Trophoblast cell (in vitro differentiated cells and primary cell): ENCODE data around the gene THRB.

Experiments used
- DNase-seq, 2 donors: peaks; one replicate each; pipeline ENCODE4 v3.0.0-alpha.2; 2016
- H2AFZ ChIP-seq: 2 replicates; pipeline ENCODE4 v1.6.1; 2013; ENCODE audit warnings: low read length, moderate library complexity, mild to moderate bottlenecking; ENCODE audit not compliant: insufficient read depth, poor library complexity
- H2AK5ac ChIP-seq: 2 replicates; pipeline ENCODE4 v1.6.1; 2013; ENCODE audit warnings: mild to moderate bottlenecking, low read length
- H2BK120ac ChIP-seq: 2 replicates; pipeline ENCODE4 v1.6.1; 2013; ENCODE audit warnings: low read length, mild to moderate bottlenecking, moderate library complexity; ENCODE audit not compliant: insufficient read depth, poor library complexity
- H2BK12ac ChIP-seq: 2 replicates; pipeline ENCODE4 v1.6.1; 2013; ENCODE audit warnings: mild to moderate bottlenecking, low read length, moderate library complexity
- H2BK5ac ChIP-seq: 2 replicates; pipeline ENCODE4 v1.6.1; 2013; ENCODE audit warnings: low read length, low read depth, moderate library complexity, mild to moderate bottlenecking; ENCODE audit not compliant: poor library complexity
- H3K14ac ChIP-seq: 2 replicates; pipeline ENCODE4 v1.6.1; 2013; ENCODE audit warnings: mild to moderate bottlenecking, low read length
- H3K18ac ChIP-seq: 2 replicates; pipeline ENCODE4 v1.6.1; 2013; ENCODE audit warnings: mild to moderate bottlenecking, low read length
- H3K23ac ChIP-seq: 2 replicates; pipeline ENCODE4 v1.6.1; 2013; ENCODE audit warnings: low read length
- H3K27ac ChIP-seq: 2 replicates; pipeline ENCODE4 v1.5.1; 2013; ENCODE audit warnings: low read depth, mild to moderate bottlenecking, inconsistent platforms, low read length, moderate library complexity
- H3K27me3 ChIP-seq: 2 replicates; pipeline ENCODE4 v1.6.1; 2013; ENCODE audit warnings: inconsistent platforms, mild to moderate bottlenecking, low read length, moderate library complexity; ENCODE audit not compliant: insufficient read depth
- H3K36me3 ChIP-seq, 2 experiments: 1 replicate in 1 of 2; 2 replicates in 1 of 2; pipeline ENCODE4 v1.6.1; 2013; ENCODE audit warnings: low read length in 2 of 2, mild to moderate bottlenecking in 2 of 2, moderate library complexity in 1 of 2; ENCODE audit not compliant: insufficient read depth in 2 of 2, control insufficient read depth in 1 of 2
- H3K4ac ChIP-seq: 2 replicates; pipeline ENCODE4 v1.6.1; 2013; ENCODE audit warnings: low read depth, mild to moderate bottlenecking, low read length, moderate library complexity
- H3K4me1 ChIP-seq, 2 experiments: 1 replicate in 1 of 2; 2 replicates in 1 of 2; pipeline ENCODE4 v1.6.1; 2013; ENCODE audit warnings: low read length in 2 of 2, mild to moderate bottlenecking in 2 of 2, moderate library complexity in 1 of 2; ENCODE audit not compliant: insufficient read depth in 2 of 2, control insufficient read depth in 1 of 2
- H3K4me2 ChIP-seq: 2 replicates; pipeline ENCODE4 v1.6.1; 2013; ENCODE audit warnings: inconsistent platforms, mild to moderate bottlenecking, low read length, moderate library complexity
- H3K4me3 ChIP-seq: 2 replicates; pipeline ENCODE4 v1.5.1; 2013; ENCODE audit warnings: mild to moderate bottlenecking, low read depth, low read length, inconsistent platforms
- H3K79me1 ChIP-seq: one replicate; pipeline ENCODE4 v1.6.1; 2013; ENCODE audit warnings: low read length
- H3K79me2 ChIP-seq: 2 replicates; pipeline ENCODE4 v1.6.1; 2013; ENCODE audit warnings: low read length, mild to moderate bottlenecking; ENCODE audit not compliant: control insufficient read depth, insufficient read depth, poor library complexity
- H3K9ac ChIP-seq: 2 replicates; pipeline ENCODE4 v1.6.1; 2013; ENCODE audit warnings: mild to moderate bottlenecking, low read length
- H3K9me3 ChIP-seq: 2 replicates; pipeline ENCODE4 v1.6.1; 2013; ENCODE audit warnings: low read depth, mild to moderate bottlenecking, control low read depth, inconsistent platforms, low read length; ENCODE audit not compliant: insufficient read depth
- H4K12ac ChIP-seq: 2 replicates; pipeline ENCODE4 v1.6.1; 2013; ENCODE audit warnings: low read depth, mild to moderate bottlenecking, low read length, moderate library complexity
- H4K8ac ChIP-seq: 2 replicates; pipeline ENCODE4 v1.6.1; 2013; ENCODE audit warnings: low read depth, mild to moderate bottlenecking, low read length, moderate library complexity
- H4K91ac ChIP-seq: one replicate; pipeline ENCODE4 v1.6.1; 2013; ENCODE audit warnings: low read depth, mild to moderate bottlenecking, low read length, moderate library complexity
- WGBS: extraction: QIAGEN DNeasy Blood & Tissue Kit; methylation state at CpG from one replicate; pipeline ENCODE4 v1.1.7; 2013; ENCODE audit warnings: missing lambda C conversion rate; ENCODE audit not compliant: insufficient read length, insufficient coverage; ENCODE audit errors: extremely low coverage; 5-methylcytosine and 5-hydroxymethylcytosine counted together

The THRB gene

GRCh38 chr3:24538891-24539290 lies 44.2 kb upstream of the THRB start:
- H2BK5ac ChIP-seq: no peak overlapping the region
- H3K4ac ChIP-seq: no peak overlapping the region
- no peak overlapping the region for H2AFZ ChIP-seq
- H3K79me2 ChIP-seq: no peaks in the 10 kb centered on the region
- H3K4me2 ChIP-seq: no peak overlapping the region
- no peak overlapping the region for H3K27ac ChIP-seq
- DNase-seq: no peak
- no peak overlapping the region for H4K12ac ChIP-seq
- H4K91ac ChIP-seq: no peak overlapping the region
- H3K14ac ChIP-seq: no peak overlapping the region
- H3K27me3 ChIP-seq: no peaks in the 10 kb centered on the region
- no peaks in the 10 kb centered on the region for H3K79me1 ChIP-seq
- no peaks in the 10 kb centered on the region for H3K36me3 ChIP-seq
- no CpG with 5 or more reads among the region's 2 CpGs for WGBS
- no peak overlapping the region for H3K18ac ChIP-seq
- no peak overlapping the region for H4K8ac ChIP-seq
- peaks cover 0 to 2% of the 10 kb centered on the region in 2 experiments for H3K4me1 ChIP-seq
- no peak overlapping the region for H3K23ac ChIP-seq
- no peak overlapping the region for H2BK120ac ChIP-seq
- no peak overlapping the region for H2AK5ac ChIP-seq
- no peak overlapping the region for H3K9ac ChIP-seq
- no peaks in the 10 kb centered on the region for H3K9me3 ChIP-seq
- no peak overlapping the region for H2BK12ac ChIP-seq
- H3K4me3 ChIP-seq: no peak overlapping the region

- H3K4me3 ChIP-seq: no peak overlapping the region
- H2BK5ac ChIP-seq: no peak overlapping the region
- H2AFZ ChIP-seq: no peak overlapping the region
- no peak overlapping the region for H3K4ac ChIP-seq
- H3K79me2 ChIP-seq: no peaks in the 10 kb centered on the region
- no peak overlapping the region for H3K4me2 ChIP-seq
- DNase-seq: no peak
- H3K9me3 ChIP-seq: no peaks in the 10 kb centered on the region
- H2BK12ac ChIP-seq: no peak overlapping the region
- H3K36me3 ChIP-seq: no peaks in the 10 kb centered on the region
- no CpG with 5 or more reads among the region's 10 CpGs for WGBS
- no peak overlapping the region for H2AK5ac ChIP-seq
- H4K8ac ChIP-seq: no peak overlapping the region
- no peak overlapping the region for H2BK120ac ChIP-seq
- H3K14ac ChIP-seq: no peak overlapping the region
- H4K91ac ChIP-seq: no peak overlapping the region
- H3K4me1 ChIP-seq: no peaks in the 10 kb centered on the region
- no peaks in the 10 kb centered on the region for H3K79me1 ChIP-seq
- H4K12ac ChIP-seq: no peak overlapping the region
- no peak overlapping the region for H3K18ac ChIP-seq
- H3K23ac ChIP-seq: no peak overlapping the region
- H3K27ac ChIP-seq: no peak overlapping the region
- H3K27me3 ChIP-seq: no peaks in the 10 kb centered on the region
- H3K9ac ChIP-seq: no peak overlapping the region
Measured at GRCh38 chr3:24533561-24534193, 39.0 kb upstream of the THRB start.

- no peak overlapping the region for H2BK5ac ChIP-seq
- no peak overlapping the region for H2AFZ ChIP-seq
- no peaks in the 10 kb centered on the region for H3K9me3 ChIP-seq
- H3K79me1 ChIP-seq: no peaks in the 10 kb centered on the region
- H3K36me3 ChIP-seq: no peaks in the 10 kb centered on the region
- no peak for DNase-seq
- no peak overlapping the region for H3K9ac ChIP-seq
- H3K14ac ChIP-seq: no peak overlapping the region
- no peak overlapping the region for H3K4me2 ChIP-seq
- no peak overlapping the region for H3K18ac ChIP-seq
- H3K4me3 ChIP-seq: no peak overlapping the region
- no peak overlapping the region for H2AK5ac ChIP-seq
- H4K8ac ChIP-seq: no peak overlapping the region
- no CpG with 5 or more reads among the region's 4 CpGs for WGBS
- no peak overlapping the region for H4K91ac ChIP-seq
- no peak overlapping the region for H2BK12ac ChIP-seq
- H3K4ac ChIP-seq: no peak overlapping the region
- no peak overlapping the region for H3K27ac ChIP-seq
- H3K79me2 ChIP-seq: no peaks in the 10 kb centered on the region
- H4K12ac ChIP-seq: no peak overlapping the region
- H3K4me1 ChIP-seq: no peaks in the 10 kb centered on the region
- no peaks in the 10 kb centered on the region for H3K27me3 ChIP-seq
- H2BK120ac ChIP-seq: no peak overlapping the region
- H3K23ac ChIP-seq: no peak overlapping the region
Measured at GRCh38 chr3:24530471-24530870, 35.8 kb upstream of the THRB start.

- no peak overlapping the region for H4K8ac ChIP-seq
- no peaks in the 10 kb centered on the region for H3K4me1 ChIP-seq
- no peak overlapping the region for H2BK12ac ChIP-seq
- H3K4ac ChIP-seq: no peak overlapping the region
- H2BK5ac ChIP-seq: no peak overlapping the region
- no peak overlapping the region for H2AFZ ChIP-seq
- no peaks in the 10 kb centered on the region for H3K36me3 ChIP-seq
- no peak overlapping the region for H4K12ac ChIP-seq
- H3K14ac ChIP-seq: no peak overlapping the region
- no peaks in the 10 kb centered on the region for H3K79me2 ChIP-seq
- no peaks in the 10 kb centered on the region for H3K9me3 ChIP-seq
- H3K18ac ChIP-seq: no peak overlapping the region
- H3K27ac ChIP-seq: no peak overlapping the region
- H2BK120ac ChIP-seq: no peak overlapping the region
- no peak overlapping the region for H2AK5ac ChIP-seq
- H3K27me3 ChIP-seq: no peaks in the 10 kb centered on the region
- no peak for DNase-seq
- no peak overlapping the region for H3K4me3 ChIP-seq
- no peak overlapping the region for H3K4me2 ChIP-seq
- no peak overlapping the region for H3K9ac ChIP-seq
- no peak overlapping the region for H3K23ac ChIP-seq
- no peaks in the 10 kb centered on the region for H3K79me1 ChIP-seq
- H4K91ac ChIP-seq: no peak overlapping the region
Measured at GRCh38 chr3:24529210-24529609, 34.6 kb upstream of the THRB start.
